Measurements from ENCODE around the gene PARM1. TPM values are rescaled to one million over a fixed set of nuclear protein-coding genes. Genes with fewer than 3 reads are reported as not detected.
A peak's percentile ranks its signal among the peaks of the same experiment; 100 is the strongest.

PARM1 gene
- total RNA-seq (ENCODE audit: low replicate concordance) = 1.2 and 1.6 TPM in 2 replicates

- Histone ChIP-seq H3K9me3 (ENCODE audit: low read depth) (no peaks in the 10 kb centered on the region), H3K4me1 (peaks cover 10% of the 10 kb centered on the region), H3K27ac (no peak within 1 kb of the TSS), H3K9ac (no peak within 1 kb of the TSS), H2AFZ (replicated peaks) (peak within 1 kb of the TSS; percentile 97), H4K20me1 (ENCODE audit: low read depth) (peaks cover 5% of the 10 kb centered on the region), H3K27me3 (peaks cover 57% of the 10 kb centered on the region), H3K4me2 (peak within 1 kb of the TSS; percentile 96), H3K36me3 (no peaks in the 10 kb centered on the region), H3F3A (ENCODE audit: low read depth) (peaks cover 14% of the 10 kb centered on the region), H3K4me3 (peak within 1 kb of the TSS; percentile 68), H3K79me2 (ENCODE audit: low read depth) (no peaks in the 10 kb centered on the region)
- peak; percentile 95 for DNase-seq (ENCODE audit: low spot score)
- TF ChIP-seq EZH2phosphoT487 (IDR thresholded peaks at IDR 0.05) = no peak
- TF ChIP-seq CTCF (IDR thresholded peaks at IDR 0.05) = peak; percentile 79
- Mint-ChIP-seq H3K36me3 (peaks cover 7% of the 10 kb centered on the region), H3K4me1 (peaks cover 36% of the 10 kb centered on the region), H3K27me3 (ENCODE audit: insufficient read depth, low read depth) (peaks cover 19% of the 10 kb centered on the region), H3K4me3 (peak within 1 kb of the TSS; percentile 95), H3K27ac (peak within 1 kb of the TSS; percentile 66), H3K9me3 (no peaks in the 10 kb centered on the region)
Measured at GRCh38 chr4:74932832-74933561, at the start of gene PARM1. PARM1 (plus strand) TSS chr4:74933116; CDS start chr4:74933328, 212 bp downstream.

- Histone ChIP-seq H3K9ac (no peak overlapping the region), H2AFZ (replicated peaks) (no peak overlapping the region), H3K27ac (no peak overlapping the region), H3K36me3 (no peaks in the 10 kb centered on the region), H3K4me3 (no peak overlapping the region), H3K4me2 (no peak overlapping the region), H3F3A (ENCODE audit: low read depth) (no peaks in the 10 kb centered on the region), H3K27me3 (no peaks in the 10 kb centered on the region), H3K4me1 (no peaks in the 10 kb centered on the region), H3K79me2 (ENCODE audit: low read depth) (no peaks in the 10 kb centered on the region), H3K9me3 (ENCODE audit: low read depth) (no peaks in the 10 kb centered on the region), H4K20me1 (ENCODE audit: low read depth) (no peaks in the 10 kb centered on the region)
- H3K36me3 Mint-ChIP-seq = no peaks in the 10 kb centered on the region
- TF ChIP-seq CTCF (IDR thresholded peaks at IDR 0.05) = no peak
- no peaks in the 10 kb centered on the region for H3K4me1 Mint-ChIP-seq
- no peak overlapping the region for H3K4me3 Mint-ChIP-seq
- H3K27me3 Mint-ChIP-seq (ENCODE audit: insufficient read depth, low read depth) = no peaks in the 10 kb centered on the region
- no peak overlapping the region for H3K27ac Mint-ChIP-seq
- DNase-seq (ENCODE audit: low spot score) = no peak
- H3K9me3 Mint-ChIP-seq = peaks cover 4% of the 10 kb centered on the region
Measured at GRCh38 chr4:74884266-74884665, 48.6 kb upstream of the PARM1 start.

GRCh38 chr4:74886484-74886883, 46.4 kb upstream of the PARM1 start:
- Mint-ChIP-seq H3K36me3 (no peaks in the 10 kb centered on the region), H3K27ac (no peak overlapping the region), H3K4me1 (peaks cover 5% of the 10 kb centered on the region), H3K4me3 (no peak overlapping the region), H3K9me3 (peaks cover 4% of the 10 kb centered on the region), H3K27me3 (ENCODE audit: insufficient read depth, low read depth) (no peaks in the 10 kb centered on the region)
- no peak for DNase-seq (ENCODE audit: low spot score)
- Histone ChIP-seq H3K4me2 (no peak overlapping the region), H3K9me3 (ENCODE audit: low read depth) (no peaks in the 10 kb centered on the region), H3F3A (ENCODE audit: low read depth) (no peaks in the 10 kb centered on the region), H3K9ac (no peak overlapping the region), H2AFZ (replicated peaks) (peak overlapping the region; percentile 46), H3K27ac (no peak overlapping the region), H4K20me1 (ENCODE audit: low read depth) (no peaks in the 10 kb centered on the region), H3K27me3 (no peaks in the 10 kb centered on the region), H3K4me3 (no peak overlapping the region), H3K79me2 (ENCODE audit: low read depth) (no peaks in the 10 kb centered on the region), H3K4me1 (no peaks in the 10 kb centered on the region), H3K36me3 (no peaks in the 10 kb centered on the region)
- TF ChIP-seq EZH2phosphoT487 (IDR thresholded peaks at IDR 0.05) (no peak), EZH2 (IDR thresholded peaks at IDR 0.05) (no peak), CTCF (IDR thresholded peaks at IDR 0.05) (no peak)
